ENCODE data around the gene MMP23B. TPM values are rescaled to one million over a fixed set of nuclear protein-coding genes. Genes with fewer than 3 reads are reported as not detected.

Gene MMP23B
- total RNA-seq, 2 donors from 2014 or later, result 87.2 to 201 TPM

DNA sequence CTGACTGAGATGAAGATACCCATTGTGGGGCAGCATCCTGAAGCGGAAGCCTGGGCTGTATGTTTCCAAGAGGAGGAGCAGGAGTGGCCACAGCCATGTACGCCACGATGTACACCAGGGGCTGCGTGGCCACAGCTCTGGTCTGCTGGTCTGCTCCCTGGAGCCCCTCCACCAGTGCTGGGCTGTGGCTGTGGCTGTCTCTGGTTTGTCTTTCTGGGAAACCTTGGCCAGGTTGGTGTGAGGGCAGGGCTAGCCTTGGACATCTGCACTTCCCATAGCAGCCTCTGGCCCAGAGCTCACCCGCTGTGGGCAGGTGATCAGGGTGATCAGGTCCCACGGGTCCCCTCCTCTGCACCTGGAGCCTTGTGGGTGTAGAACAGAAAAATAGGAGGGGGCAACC lies 14.0 kb upstream of the MMP23B start:
- TF ChIP-seq, protein P1, sequence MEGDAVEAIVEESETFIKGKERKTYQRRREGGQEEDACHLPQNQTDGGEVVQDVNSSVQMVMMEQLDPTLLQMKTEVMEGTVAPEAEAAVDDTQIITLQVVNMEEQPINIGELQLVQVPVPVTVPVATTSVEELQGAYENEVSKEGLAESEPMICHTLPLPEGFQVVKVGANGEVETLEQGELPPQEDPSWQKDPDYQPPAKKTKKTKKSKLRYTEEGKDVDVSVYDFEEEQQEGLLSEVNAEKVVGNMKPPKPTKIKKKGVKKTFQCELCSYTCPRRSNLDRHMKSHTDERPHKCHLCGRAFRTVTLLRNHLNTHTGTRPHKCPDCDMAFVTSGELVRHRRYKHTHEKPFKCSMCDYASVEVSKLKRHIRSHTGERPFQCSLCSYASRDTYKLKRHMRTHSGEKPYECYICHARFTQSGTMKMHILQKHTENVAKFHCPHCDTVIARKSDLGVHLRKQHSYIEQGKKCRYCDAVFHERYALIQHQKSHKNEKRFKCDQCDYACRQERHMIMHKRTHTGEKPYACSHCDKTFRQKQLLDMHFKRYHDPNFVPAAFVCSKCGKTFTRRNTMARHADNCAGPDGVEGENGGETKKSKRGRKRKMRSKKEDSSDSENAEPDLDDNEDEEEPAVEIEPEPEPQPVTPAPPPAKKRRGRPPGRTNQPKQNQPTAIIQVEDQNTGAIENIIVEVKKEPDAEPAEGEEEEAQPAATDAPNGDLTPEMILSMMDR (IDR thresholded peaks at IDR 0.05), result no peak
- Histone ChIP-seq H3K4me1 (ENCODE audit: control insufficient read depth in 1 of 2, low read depth in 2 of 2) (peaks cover 18 to 30% of the 10 kb centered on the region in 2 donors), H3K27ac (no peak overlapping the region), H3K36me3 (peaks cover 8% of the 10 kb centered on the region), H3K9me3 (no peaks in the 10 kb centered on the region), H3K4me3 (no peak overlapping the region), H3K27me3 (replicated peaks; ENCODE audit: insufficient read depth) (no peaks in the 10 kb centered on the region)
- no peak for ATAC-seq (ENCODE audit: insufficient number of reproducible peaks, low FRiP score, low read depth)
- DNase-seq (ENCODE audit: low spot score), result no peak

DNA sequence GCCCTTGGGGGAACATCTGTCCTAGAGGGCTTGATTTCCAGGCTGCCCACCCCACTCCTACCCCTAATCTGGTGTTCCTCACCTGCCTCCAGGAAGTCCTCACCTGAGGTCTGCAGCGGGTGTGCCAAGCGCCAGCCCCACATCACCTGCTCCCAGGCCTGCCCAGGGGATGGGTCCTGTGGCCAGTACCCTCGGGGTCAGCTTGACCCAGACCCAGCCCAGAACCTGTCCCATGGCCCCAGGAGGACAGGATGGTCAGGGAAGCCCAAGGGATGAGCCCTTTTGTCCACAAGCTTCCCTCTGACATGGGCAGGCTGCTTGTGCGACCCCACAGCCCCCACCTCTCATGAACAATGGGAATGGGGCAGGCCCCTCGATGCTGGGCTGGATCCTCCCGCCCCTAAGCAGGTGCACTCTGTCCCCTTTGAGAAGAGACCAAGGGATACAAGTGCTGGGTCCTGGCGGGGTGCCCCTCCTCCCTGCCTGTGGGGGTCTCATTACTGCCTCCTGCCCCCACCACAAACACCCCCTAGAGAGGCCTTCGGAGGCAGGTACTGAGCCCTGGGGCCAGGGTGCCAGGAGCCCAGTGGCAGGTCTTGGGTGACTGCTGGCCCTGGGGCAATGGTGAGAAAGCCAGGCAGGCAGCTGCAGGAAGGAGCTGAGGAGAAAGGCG lies 13.4 kb upstream of the MMP23B start:
- Histone ChIP-seq H3K27ac (no peak overlapping the region), H3K9me3 (no peaks in the 10 kb centered on the region), H3K4me1 (ENCODE audit: control insufficient read depth in 1 of 2, low read depth in 2 of 2) (peaks cover 18 to 27% of the 10 kb centered on the region in 2 donors), H3K36me3 (peaks cover 8% of the 10 kb centered on the region), H3K4me3 (no peak overlapping the region), H3K27me3 (replicated peaks; ENCODE audit: insufficient read depth) (no peaks in the 10 kb centered on the region)
- DNase-seq (ENCODE audit: low spot score), result no peak
- TF ChIP-seq, protein P1 (IDR thresholded peaks at IDR 0.05), result no peak
- no peak for ATAC-seq (ENCODE audit: insufficient number of reproducible peaks, low FRiP score, low read depth)

DNA sequence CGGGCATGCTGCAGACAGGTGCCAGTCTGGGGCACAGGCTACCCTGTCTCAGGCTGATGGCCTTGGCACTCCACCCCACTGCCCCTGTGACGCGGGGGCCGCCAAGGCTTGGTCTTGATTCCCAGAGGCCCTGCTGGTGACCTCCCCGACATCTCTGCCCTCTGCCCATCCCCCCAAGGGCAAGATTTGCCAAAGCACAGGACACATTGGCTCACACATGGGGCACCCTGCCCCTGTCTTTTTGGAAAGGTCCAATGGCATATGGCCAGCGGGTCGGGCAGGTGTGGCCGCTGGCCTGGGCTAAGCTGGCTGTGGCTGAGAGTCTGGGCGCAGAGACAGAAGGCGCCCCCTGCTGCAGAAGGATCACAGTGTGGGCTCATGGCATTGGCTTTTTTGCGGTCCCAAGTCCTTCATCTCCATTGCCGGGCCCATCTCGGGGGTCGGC lies 12.0 kb upstream of the MMP23B start:
- Histone ChIP-seq H3K4me1 (ENCODE audit: control insufficient read depth in 1 of 2, low read depth in 2 of 2) (peaks cover 8 to 13% of the 10 kb centered on the region in 2 donors), H3K27me3 (replicated peaks; ENCODE audit: insufficient read depth) (no peaks in the 10 kb centered on the region), H3K4me3 (no peak overlapping the region), H3K9me3 (no peaks in the 10 kb centered on the region), H3K27ac (no peak overlapping the region), H3K36me3 (peaks cover 8% of the 10 kb centered on the region)
- DNase-seq (ENCODE audit: low spot score) (no peak), ATAC-seq (ENCODE audit: insufficient number of reproducible peaks, low FRiP score, low read depth) (no peak)
- TF ChIP-seq, protein P1 (IDR thresholded peaks at IDR 0.05), result no peak

DNA sequence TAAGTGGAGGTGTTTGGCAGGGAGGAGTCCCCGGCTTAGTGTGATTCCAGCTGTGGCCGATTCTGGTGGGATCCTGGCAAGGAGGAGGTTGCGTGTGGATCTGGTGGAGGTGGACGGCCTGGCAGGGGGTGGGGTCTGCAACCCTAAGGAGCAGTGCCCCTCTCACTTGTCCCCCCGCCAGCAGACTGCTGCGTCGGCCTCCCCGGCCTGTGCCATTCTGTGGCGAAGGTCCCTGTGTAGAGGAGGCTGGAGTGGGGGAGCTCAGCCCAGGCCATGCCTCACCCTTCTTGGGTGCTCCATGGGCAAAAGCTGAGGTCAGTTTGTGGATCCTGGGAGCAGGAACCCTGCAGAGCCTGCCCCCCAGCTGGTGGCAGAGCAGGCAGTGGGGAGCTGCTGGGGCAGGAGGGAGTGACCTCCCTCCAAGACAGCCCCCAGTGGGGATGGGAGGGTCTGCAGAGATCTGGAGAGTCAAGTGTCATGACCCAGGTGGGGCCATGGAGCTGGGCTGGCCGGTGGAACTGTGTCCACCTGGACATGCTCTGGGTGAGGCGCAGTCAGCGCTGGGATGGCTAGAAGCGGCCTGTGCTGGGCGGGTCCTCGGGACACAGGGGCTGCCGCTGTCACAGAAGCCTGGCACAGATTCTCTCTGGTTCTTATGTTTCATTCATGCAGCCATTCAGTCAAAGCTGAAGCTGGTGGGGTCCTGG lies 11.4 kb upstream of the MMP23B start:
- Histone ChIP-seq H3K27ac (no peak overlapping the region), H3K4me3 (no peak overlapping the region), H3K36me3 (peaks cover 8% of the 10 kb centered on the region), H3K9me3 (no peaks in the 10 kb centered on the region), H3K27me3 (replicated peaks; ENCODE audit: insufficient read depth) (no peaks in the 10 kb centered on the region), H3K4me1 (ENCODE audit: control insufficient read depth in 1 of 2, low read depth in 2 of 2) (peaks cover 8 to 13% of the 10 kb centered on the region in 2 donors)
- DNase-seq (ENCODE audit: low spot score) (no peak), ATAC-seq (ENCODE audit: insufficient number of reproducible peaks, low FRiP score, low read depth) (no peak)
- TF ChIP-seq, protein P1 (IDR thresholded peaks at IDR 0.05), result no peak

DNA sequence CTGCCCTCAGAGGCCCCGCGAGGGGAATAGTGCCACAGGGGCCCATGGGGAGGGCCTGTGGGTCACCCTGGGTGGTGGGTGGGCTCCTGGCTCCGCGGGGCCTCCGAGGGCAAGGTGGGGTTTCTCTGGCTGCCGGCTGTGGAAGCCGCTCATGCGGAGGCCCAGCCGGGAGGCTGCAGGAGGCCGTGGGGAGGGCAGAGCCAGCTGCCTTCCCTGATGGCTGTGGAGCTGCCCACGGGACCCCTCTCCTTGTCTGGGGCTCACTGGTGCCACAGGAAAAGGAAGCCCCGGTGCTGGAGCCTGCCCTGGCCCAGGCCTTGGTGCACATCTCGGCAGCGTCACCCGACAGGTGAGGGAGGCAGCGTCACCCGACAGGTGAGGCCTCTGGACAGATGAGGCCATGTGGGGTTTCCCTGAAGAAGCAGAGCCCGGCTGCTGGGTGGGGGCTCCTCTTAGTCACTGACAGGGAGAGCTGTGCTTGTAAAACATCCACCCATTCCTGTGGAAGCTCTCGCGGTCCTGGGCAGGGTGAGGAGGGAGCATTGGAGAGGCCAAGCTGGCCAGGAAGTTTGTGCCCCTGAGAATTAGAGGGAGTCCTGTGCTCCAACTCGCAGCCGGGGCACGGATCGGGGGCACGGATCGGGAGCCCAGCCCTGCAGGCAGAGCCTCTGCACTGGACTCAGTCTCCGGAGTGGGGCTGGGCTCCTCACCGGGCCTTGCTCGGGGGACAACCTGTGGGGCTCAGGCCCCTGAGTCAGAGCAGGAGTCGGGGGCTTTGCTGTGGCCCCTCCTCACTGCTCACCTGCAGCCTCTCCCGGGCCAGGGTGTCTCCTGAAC lies 10.6 kb upstream of the MMP23B start:
- TF ChIP-seq, protein P1 (IDR thresholded peaks at IDR 0.05), result no peak
- peaks cover 8% of the 10 kb centered on the region for H3K36me3 ChIP-seq
- H3K4me3 ChIP-seq, result no peak overlapping the region
- H3K9me3 ChIP-seq, result no peaks in the 10 kb centered on the region
- no peak for DNase-seq (ENCODE audit: low spot score)
- ATAC-seq (ENCODE audit: insufficient number of reproducible peaks, low FRiP score, low read depth), result no peak
- no peak overlapping the region for H3K27ac ChIP-seq
- peaks cover 6 to 12% of the 10 kb centered on the region in 2 donors for H3K4me1 ChIP-seq (ENCODE audit: control insufficient read depth in 1 of 2, low read depth in 2 of 2)
- no peaks in the 10 kb centered on the region for H3K27me3 ChIP-seq (replicated peaks; ENCODE audit: insufficient read depth)

All from thoracic aorta (tissue), 2 donors.